Stomach (tissue), 9 donors: ENCODE data around the gene SNPH. TPM values are rescaled to one million over a fixed set of nuclear protein-coding genes. Genes with fewer than 3 reads are reported as not detected.

Experiments
- DNase-seq, 2 donors: peaks; one replicate each; pipeline versions ENCODE4 v3.0.0 to v3.0.0-alpha.2; 2013 to 2019
- H3K27ac ChIP-seq, 5 donors: fragments of 200-600 bp in 4 of 5; sonication (generic) in 4 of 5; one replicate each; pipeline ENCODE4 v1.5.1; 2013 to 2019; ENCODE audit warnings: mild to moderate bottlenecking in 1 of 5, moderate library complexity in 1 of 5
- H3K27me3 ChIP-seq, 3 donors: fragments of 200-600 bp; sonication (generic); one replicate each; pipeline ENCODE4 v1.5.1; 2017 to 2019; ENCODE audit warnings: mixed run types in 1 of 3
- H3K36me3 ChIP-seq, 4 donors: fragments of 200-600 bp; sonication (generic); 1 replicate in 3 of 4; 2 replicates in 1 of 4; pipeline ENCODE4 v1.5.1; 2016 to 2019
- H3K4me1 ChIP-seq, 4 donors: fragments of 200-600 bp; sonication (generic); one replicate each; pipeline ENCODE4 v1.5.1; 2016 to 2019
- H3K4me3 ChIP-seq, 4 donors: fragments of 200-600 bp; sonication (generic) in 3 of 4; one replicate each; pipeline ENCODE4 v1.5.1; 2016 to 2019; ENCODE audit warnings: mild to moderate bottlenecking in 1 of 4
- H3K9me3 ChIP-seq, 4 donors: fragments of 200-600 bp; sonication (generic); one replicate each; pipeline ENCODE4 v1.5.1; 2016 to 2019
- CTCF ChIP-seq, 7 experiments: fragments of 450-650 bp in 4 of 7; fragments of 200-600 bp in 3 of 7; sonication (generic) in 3 of 7; IDR thresholded peaks; one replicate each; pipeline ENCODE4 v1.5.1; 2016 to 2019; ENCODE audit warnings: antibody characterized with exemption in 7 of 7, control low read depth in 2 of 7, mild to moderate bottlenecking in 1 of 7
- EP300 ChIP-seq: sonication (generic); formaldehyde crosslinking; IDR thresholded peaks from one replicate; pipeline ENCODE4 v1.6.1; 2017; ENCODE audit warnings: antibody characterized with exemption
- POLR2A ChIP-seq, 4 donors: fragments of 450-650 bp; IDR thresholded peaks; one replicate each; pipeline ENCODE4 v1.6.1; 2016; ENCODE audit warnings: antibody characterized with exemption in 4 of 4, control low read depth in 2 of 4, mild to moderate bottlenecking in 1 of 4, moderate library complexity in 1 of 4
- POLR2AphosphoS5 ChIP-seq, 3 donors: sonication (generic); formaldehyde crosslinking; IDR thresholded peaks; one replicate each; pipeline ENCODE4 v1.6.1; 2016; ENCODE audit warnings: antibody characterized with exemption in 3 of 3
- WGBS, 5 donors: extraction: QIAGEN DNeasy Blood & Tissue Kit in 3 of 5; methylation state at CpG; one replicate each; pipeline versions ENCODE4 v1.1.5 to v1.1.7; 2013 to 2018; 5-methylcytosine and 5-hydroxymethylcytosine counted together
- intact Hi-C: fragments of 100-400 bp; cut with DNase I; formaldehyde crosslinking; loops from one replicate; pipeline ENCODE4 v1.15.1; 2023; ENCODE audit warnings: low total_unique reads
- polyA plus RNA-seq, 3 donors: library from polyadenylated mRNA; stranded (reverse); fragments of 200-250 nt; gene quantifications; one replicate each; pipeline ENCODE4 v1.2.3, GENCODE V29; 2013
- total RNA-seq, 5 donors: library from RNA; depleted of rRNA; stranded (reverse); fragments of >200 nt; gene quantifications; one replicate each; pipeline versions ENCODE4 v1.1.0 to v1.2.3, GENCODE V29; 2014 to 2016
- donor health status: healthy with polysubstance abuse.
- donor health status: Bipolar disorder and iron deficiency.
- donor health status: healthy.

SNPH gene
- total and polyA plus RNA-seq, 8 donors = 1.8 to 15.6 (median 3.9) TPM

- 86 to 93% (median 90%) methylated on average over 9 of the region's 9 CpGs for WGBS, 5 donors
- H3K27ac ChIP-seq = no peak overlapping the region
- H3K4me1 ChIP-seq = peaks cover 0 to 7% (median 0%) of the 10 kb centered on the region in 4 donors
- H3K36me3 ChIP-seq = peaks cover 5 to 74% (median 45%) of the 10 kb centered on the region in 4 donors
- no peaks in the 10 kb centered on the region for H3K27me3 ChIP-seq
- H3K4me3 ChIP-seq = no peak overlapping the region
- no peaks in the 10 kb centered on the region for H3K9me3 ChIP-seq
- intact Hi-C loops = no loop called here
- no peak for DNase-seq
- TF ChIP-seq EP300 (no peak), POLR2A (IDR thresholded peaks at IDR 0.05) (no peak), CTCF (IDR thresholded peaks at IDR 0.05) (no peak), POLR2AphosphoS5 (IDR thresholded peaks at IDR 0.05) (no peak)
Measured at GRCh38 chr20:1357921-1358671, 92.0 kb downstream of the SNPH start.

Other genes starting within 250 kb of the SNPH start
- 100 to 1,000 TPM in 1 of 5 donors, 10 to 100 TPM in 4; 22.0 to 297 (median 34.3) TPM for gene PSMF1, start 147.7 kb upstream of the SNPH start, total RNA-seq
- gene PSMF1, start 147.7 kb upstream of the SNPH start, polyA plus RNA-seq = 10 to 100 TPM; 41.8 to 75.6 (median 44.6) TPM
- gene TMEM74B, start 81.3 kb upstream of the SNPH start, total RNA-seq = 10 to 100 TPM in 1 of 5 donors, under 1 TPM in 2, not detected in 2; 0.45 to 72.9 (median 0.73) TPM
- 1 to 10 TPM; 1.9 to 3.2 (median 2.6) TPM for gene TMEM74B, start 81.3 kb upstream of the SNPH start, polyA plus RNA-seq
- gene C20orf202, start 62.8 kb upstream of the SNPH start, total RNA-seq = not detected
- under 1 TPM in 1 of 3 donors, not detected in 2; 0.05 TPM for gene C20orf202, start 62.8 kb upstream of the SNPH start, polyA plus RNA-seq
- not detected for gene RAD21L1, start 40.2 kb upstream of the SNPH start, total RNA-seq
- gene RAD21L1, start 40.2 kb upstream of the SNPH start, polyA plus RNA-seq = not detected
- 10 to 100 TPM; 33.3 to 90.9 (median 68.3) TPM for gene SDCBP2, start 62.8 kb downstream of the SNPH start, total RNA-seq
- gene SDCBP2, start 62.8 kb downstream of the SNPH start, polyA plus RNA-seq = 100 to 1,000 TPM in 1 of 3 donors, 10 to 100 TPM in 2; 38.4 to 297 (median 52.8) TPM
- gene FKBP1A, start 126.8 kb downstream of the SNPH start, total RNA-seq = 100 to 1,000 TPM in 2 of 5 donors, 10 to 100 TPM in 3; 33.0 to 280 (median 68.3) TPM
- gene FKBP1A, start 126.8 kb downstream of the SNPH start, polyA plus RNA-seq = 100 to 1,000 TPM; 135 to 283 (median 195) TPM
- gene NSFL1C, start 200.6 kb downstream of the SNPH start, total RNA-seq = 10 to 100 TPM; 13.4 to 83.4 (median 33.4) TPM
- 10 to 100 TPM; 33.4 to 59.7 (median 50.9) TPM for gene NSFL1C, start 200.6 kb downstream of the SNPH start, polyA plus RNA-seq
- 1 to 10 TPM in 4 of 5 donors, under 1 TPM in 1; 0.55 to 7.6 (median 2.9) TPM for gene SIRPB2, start 225.1 kb downstream of the SNPH start, total RNA-seq
- gene SIRPB2, start 225.1 kb downstream of the SNPH start, polyA plus RNA-seq = 1 to 10 TPM in 1 of 3 donors, under 1 TPM in 2; 0.43 to 2.0 (median 0.92) TPM